HG03378 (cell line): ENCODE measurements around the gene IGF2R.
"Not testable (repeated sequence)": the region's sequence is repeated elsewhere in the genome, so short reads cannot be mapped to it uniquely, and the experiment has no call there.

Experiments used
- ATAC-seq: cut with Tn5 transposase; IDR thresholded peaks from one replicate; pipeline ENCODE4 v1.9.1; 2021; ENCODE audit warnings: mild to moderate bottlenecking, moderate library complexity; ENCODE audit not compliant: unreplicated experiment

The IGF2R gene

DNA sequence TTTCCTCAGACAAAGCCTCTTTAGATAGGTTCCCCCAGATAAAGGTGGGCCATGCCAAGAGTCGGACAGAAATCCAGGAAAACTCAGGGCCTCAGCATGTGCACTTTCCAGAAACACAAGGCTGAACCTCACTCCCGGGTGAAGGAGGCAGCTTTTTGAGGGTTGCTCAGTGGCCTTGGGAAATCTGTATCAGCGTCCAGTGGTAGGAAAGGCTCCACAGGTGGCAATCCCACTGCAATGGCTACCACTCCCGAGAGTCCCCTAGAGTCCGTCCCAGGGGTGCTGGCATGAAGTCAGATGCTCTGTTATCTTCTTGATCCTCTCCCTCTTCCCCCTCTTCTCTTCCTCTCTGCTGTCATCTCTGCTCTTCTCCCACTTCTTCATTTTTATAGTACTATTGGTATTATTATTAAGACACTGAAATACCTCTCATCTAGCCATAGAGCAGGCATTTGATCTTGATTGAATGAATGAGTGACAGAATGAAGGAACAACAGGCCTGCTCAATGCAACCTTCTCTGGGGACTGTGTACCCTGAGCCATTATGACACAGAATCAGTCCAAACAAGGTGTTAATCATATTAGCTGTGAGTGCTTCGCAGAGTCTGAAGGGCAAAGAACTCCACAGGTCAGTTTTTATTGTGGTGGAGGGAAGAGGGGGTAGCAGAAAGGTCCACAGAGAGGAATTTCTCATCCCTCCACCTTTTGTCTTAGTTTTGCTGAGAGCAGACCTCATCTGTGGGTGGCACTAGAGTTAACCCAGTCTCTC is 166.1 kb downstream of the IGF2R start:
- no peak for ATAC-seq

DNA sequence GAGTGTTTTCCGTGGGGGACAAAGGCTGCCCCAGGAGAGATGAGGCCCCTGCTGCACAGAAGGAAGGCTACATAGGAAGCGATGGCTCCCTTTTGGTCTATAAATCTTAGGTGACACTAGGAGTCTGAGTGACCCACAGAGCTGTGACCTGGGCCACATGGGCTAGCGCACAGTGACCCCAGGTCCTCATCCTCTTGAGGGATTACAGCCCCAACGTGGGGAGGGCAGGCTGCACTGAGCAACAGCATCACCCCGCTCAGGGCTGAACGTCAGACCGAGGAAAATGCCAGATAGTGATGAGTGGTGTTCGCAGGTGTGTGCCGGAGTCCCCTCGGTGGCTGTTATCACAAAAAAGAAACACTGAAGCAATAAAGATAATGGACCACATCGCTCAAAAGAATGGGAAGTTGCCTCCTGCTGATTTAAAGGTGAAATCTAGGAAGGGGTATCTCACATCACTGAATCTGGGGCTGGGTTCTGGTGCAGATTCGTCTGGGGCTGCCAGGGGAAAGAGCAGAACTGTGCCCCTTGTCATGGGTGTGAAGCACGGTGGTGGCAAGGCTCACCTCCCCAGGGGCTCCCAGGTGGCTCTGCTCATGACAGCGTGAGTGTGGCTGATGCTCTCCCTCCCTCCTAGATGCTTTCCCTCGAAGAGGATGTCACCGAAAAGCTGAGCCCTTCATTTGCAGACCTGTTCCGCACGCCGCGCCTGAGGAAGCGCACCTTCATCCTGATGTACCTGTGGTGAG is 167.2 kb downstream of the IGF2R start:
- ATAC-seq: no peak

DNA sequence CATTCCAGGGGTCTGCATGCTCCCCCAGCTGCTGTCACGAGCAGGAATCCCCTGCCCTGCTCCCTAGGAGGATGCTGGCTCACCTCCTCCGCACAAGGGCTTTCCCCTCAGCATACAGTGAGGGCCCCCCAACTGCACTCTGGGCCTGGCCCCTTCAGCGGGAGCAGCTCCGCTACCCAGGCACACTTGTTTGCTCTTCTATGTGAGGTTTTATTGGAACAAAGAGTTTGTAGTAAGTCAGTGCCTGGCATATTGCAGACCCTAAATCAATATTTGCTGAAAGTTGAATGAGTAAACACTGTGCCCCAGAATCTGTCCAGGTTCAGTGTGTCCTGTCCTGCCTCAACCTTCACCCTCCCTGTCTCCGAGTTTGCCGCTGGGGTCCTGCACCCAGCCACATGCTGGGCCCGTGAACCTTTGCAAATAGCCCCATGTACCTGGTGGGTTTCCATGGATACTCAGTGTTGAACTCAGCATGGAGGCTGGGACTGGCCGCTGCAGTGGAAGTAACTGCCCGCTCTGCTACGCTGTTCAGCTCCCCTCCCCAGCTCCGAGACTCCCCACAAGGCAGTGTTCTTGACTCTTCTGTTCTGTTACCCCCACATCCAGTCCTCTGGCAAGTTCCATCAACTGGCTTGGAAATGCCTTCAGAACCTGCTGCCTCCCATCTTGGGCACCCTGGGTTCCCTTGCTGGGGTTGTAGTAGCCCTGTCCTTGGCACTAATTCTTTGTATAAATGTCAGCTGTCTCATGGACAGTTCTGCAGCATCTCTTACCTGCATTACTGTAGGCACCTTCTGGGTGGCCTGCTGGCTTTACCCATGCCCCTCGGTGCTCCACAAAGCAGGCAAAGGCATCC is 168.5 kb downstream of the IGF2R start:
- ATAC-seq: no peak

DNA sequence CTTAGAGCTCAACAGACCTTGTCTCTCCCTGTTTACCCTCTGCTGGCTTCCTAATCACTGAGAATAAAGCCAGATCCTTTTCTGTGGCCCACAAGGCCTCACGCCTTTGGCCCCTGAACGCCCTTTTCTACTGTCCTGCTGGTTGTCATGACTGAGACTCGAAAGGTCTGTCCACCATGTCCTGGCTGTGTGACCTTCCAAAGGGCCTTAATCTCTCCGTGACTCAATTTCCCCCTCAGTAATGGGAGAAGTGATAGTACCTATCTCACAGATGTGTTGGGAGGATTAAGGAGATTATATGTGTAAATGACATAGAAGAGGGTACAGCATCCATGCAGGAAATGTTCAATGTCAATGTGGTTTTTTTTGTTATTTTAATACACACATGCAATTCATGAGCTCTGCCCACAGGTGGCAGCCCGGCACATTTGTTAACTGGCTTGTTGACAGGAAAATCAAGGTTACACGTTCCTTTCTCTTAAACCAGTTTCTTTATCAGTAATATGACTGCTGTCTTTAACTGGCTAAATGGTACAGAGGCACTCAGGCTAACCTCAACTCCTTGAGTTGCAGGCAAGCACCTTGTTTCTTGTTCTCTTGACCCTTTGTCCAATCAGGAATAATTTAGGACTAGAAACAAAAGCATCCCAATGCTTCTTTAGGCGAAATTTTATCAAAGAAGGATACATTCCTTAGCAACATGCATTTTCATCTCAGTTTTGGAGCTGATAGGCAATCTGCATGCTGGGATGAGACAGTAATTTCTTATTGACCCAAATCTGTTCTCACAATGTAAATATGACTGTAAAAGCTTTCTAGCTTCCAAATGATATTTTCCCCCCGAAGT is 169.3 kb downstream of the IGF2R start:
- peak; percentile 82 for ATAC-seq

DNA sequence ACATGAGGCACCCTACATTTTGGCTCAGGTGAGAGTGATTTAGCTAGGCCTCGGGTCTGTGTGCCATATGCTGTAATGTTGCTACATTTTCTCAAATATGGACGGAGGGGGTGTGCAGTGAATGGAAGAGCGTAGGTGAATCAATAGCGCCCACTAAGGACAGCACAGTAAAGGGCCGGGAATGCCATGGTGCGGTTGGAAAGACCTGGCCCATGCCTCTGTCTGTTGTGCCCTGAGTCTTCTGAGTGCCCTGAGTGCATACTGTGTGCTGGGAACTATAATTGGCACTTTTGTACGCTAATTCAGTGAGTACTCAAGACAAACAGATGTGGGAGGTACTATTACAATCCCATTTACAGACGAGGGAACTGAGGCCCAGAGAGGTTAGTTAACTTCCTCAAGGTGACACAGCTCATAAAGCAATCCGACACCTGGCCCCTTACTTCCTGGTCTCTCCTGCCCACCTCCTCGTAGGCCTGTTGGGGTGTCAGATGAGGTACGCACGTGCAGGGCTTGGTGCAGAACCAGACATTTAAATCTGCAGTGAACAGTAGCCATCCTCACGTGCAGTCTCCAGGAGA is 170.0 kb downstream of the IGF2R start:
- no peak for ATAC-seq

DNA sequence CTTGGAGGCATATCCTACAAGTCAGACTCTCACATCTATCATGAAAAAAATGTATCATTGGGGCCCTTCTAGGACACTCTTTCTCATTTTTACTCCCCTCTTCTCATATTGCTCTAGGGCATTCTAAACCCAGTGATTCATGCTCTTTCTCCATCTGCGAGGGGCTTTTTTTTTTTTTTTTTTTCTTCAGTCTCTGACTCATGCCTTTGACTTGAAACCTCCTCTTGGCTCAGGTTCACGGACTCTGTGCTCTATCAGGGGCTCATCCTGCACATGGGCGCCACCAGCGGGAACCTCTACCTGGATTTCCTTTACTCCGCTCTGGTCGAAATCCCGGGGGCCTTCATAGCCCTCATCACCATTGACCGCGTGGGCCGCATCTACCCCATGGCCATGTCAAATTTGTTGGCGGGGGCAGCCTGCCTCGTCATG is 170.6 kb downstream of the IGF2R start:
- ATAC-seq: no peak

DNA sequence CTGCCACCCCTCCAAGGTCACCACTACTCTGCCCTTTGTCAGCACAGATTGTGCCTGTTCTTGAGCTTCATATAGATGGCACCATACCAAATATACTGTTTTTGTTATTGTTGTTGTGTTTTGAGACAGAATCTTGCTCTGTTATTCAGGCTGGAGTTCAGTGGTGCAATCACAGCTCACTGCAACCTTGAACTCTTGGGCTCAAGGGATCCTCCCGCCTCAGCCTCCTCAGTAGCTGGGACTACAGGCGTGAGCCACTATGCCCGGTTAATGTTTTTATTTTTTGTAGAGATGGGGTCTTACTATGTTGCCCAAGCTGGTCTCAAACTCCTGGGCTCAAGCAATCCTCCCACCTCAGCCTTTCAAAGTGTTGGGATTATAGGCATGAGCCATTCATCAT is 171.6 kb downstream of the IGF2R start:
- ATAC-seq: not testable (repeated sequence)

DNA sequence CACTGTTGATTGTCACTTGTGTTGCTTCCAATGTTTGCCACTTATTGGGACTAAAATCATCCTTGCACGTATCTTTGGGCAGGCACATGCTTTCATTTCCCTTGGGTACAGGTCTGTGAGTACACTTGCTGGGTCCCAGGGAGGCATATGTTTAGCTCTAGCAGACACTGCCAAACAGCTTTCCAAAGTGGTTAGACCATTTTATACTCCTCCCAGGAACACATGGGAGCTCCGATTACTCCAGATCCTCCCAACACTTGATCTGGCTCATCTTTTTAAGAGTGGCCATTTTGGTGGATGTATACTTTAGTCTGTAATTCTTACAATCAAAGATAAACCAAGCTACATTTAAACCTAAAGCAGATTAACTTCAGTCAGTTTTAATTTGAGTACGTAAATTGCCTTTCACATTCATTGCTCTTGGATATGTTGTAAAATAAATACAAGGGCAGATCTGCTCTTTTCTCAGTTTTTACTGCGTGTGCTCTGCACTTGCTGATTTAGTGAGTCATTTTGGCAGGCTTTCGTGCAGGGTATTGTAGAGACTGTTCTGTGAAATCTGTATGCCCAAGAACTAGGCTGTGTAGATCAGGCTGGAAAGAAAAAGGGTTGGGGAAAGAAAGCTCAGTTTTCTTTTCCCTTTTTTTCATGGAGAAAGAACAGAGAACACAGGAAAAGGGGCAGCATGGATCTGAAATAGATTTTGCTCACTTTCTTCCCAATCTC is 172.3 kb downstream of the IGF2R start:
- ATAC-seq: no peak

DNA sequence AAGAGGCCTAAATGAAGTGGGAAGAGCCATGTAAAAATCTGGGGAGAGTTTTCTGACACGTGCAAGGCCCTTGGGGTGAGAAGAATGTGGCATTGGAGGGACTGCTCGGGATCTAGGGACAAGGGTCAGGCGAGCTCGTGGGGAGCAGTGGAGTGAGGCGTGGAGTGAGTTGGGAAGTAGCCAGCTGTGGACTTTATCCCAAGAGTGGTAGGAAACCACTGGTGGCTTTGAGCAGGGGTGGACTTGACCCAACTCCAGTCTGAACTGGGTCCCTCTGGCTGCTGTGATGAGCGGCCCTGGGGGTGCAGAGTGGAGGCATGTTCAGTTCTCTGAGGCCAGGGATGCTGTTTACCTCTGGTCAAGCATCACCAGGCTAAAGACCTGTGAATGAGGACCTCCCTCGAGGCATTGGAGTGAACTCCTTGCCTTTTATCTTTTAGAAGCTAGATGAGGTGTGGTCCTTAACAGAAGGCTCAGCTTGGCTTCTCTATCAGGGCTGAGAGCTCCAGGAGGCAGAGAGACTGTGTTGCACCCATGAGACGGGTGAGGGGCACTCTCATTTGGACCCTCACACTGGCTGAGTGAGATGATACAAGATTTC is 173.3 kb downstream of the IGF2R start:
- no peak for ATAC-seq

DNA sequence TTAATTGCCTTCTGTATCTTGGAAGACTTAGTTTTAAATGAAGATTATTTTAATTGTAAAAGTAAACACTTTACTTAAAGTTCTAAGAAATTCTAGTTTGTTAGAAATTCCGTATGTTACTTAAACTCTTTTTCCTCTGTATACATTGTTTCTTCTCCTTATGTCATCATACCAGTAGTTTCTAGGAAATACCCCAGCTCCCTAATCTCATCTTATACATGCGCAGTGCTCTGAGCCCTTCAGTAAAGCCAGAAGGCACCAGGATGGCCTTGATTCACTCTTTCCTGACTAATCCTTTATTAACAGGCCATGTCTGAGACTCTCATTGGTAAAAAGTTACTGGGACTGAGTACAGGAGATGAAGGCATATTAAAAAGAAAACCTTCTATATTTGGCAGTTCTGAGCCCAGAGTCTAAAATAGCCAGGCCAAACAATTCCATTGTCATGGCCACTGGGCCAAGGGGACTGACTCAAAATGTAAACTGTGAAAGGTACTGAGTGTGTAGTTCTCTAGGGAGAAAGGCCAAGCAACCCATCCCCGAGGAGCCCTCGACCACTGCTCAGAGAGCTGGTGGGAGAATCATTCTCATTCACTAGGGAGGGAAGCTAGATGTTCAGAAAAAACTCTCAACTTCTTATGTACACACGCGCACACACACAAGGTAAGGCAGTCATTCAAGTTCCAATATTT is 177.7 kb downstream of the IGF2R start:
- no peak for ATAC-seq

DNA sequence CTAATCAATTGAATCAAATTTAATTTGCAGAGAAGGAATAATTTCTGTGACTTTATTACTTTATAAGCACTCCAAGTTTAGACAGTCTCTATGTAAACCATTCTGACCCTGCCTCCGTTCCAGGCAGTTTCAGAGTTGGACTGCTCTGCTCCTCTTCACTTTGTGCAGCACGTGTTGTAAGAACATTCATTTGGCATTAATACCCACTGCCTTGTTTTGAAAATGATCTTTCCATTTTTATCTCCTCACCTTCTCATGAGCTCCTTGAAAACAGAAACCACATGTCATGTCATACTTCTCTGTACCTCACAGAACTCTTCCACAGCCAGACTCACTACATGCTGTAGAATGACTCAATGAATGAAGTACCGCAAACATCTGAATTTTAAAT is 178.3 kb downstream of the IGF2R start:
- ATAC-seq: no peak

DNA sequence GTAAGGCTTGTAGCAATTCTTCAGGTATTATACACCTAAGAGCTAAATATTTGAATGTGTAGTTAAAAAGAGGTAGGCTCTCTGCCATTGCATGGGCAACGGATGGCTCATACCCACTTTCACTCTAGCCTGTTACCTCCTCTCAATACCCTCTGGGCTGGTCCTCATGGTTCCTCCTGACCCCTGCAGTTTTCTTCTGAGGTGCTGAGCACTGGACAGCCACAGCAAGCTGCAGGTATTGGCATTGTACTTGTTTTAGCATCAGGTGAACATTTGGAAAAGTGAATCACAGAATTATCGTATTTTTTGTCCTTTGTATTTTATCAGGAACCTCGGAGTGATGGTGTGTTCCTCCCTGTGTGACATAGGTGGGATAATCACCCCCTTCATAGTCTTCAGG is 185.6 kb downstream of the IGF2R start:
- no peak for ATAC-seq

DNA sequence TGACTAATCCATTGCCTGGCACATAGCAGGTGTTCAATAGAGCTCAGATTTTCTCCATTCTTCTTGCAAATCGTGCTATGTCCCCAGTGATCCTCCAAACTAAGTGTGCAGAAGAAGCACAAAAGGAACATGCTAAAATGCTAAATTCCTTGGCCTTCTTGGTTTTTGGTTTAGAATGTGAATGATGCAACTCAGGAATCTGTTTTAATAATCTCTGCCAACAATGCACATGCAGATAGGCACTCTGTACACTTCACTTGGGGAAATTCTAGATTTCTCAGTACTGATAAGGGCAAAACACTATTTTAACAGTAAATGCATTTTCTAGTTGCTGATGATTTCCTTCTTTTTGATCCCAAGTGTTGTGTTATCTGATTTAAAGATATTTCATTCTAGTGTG is 188.0 kb downstream of the IGF2R start:
- ATAC-seq: no peak

DNA sequence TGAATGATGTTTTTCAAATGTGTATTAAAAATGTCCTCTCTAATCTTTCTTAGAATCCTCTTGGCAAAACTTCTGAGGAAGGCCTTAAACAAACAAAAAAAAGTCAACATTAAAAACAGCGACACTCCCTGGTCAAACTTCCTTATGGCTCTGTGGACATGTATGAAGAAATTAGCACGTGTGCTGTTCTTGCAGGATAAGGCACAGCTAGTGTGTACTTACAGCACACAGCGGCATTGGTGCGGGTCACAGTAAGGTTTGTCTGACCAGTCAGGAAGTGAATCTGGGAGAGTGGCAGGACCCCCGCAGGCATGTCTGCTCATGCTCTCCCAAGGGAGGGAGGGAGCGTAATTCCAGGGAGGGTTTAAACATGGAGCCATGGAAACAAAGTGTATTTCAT is 191.6 kb downstream of the IGF2R start:
- ATAC-seq: no peak
